Measurements from ENCODE around the gene WIPI1. TPM values are rescaled to one million over a fixed set of nuclear protein-coding genes. Genes with fewer than 3 reads are reported as not detected.

Gene WIPI1
- total and polyA plus RNA-seq, 2 experiments from 2014 or later, result 67.4 to 79.6 TPM

GRCh38 chr17:68482576-68483041, 25.3 kb upstream of the WIPI1 start:
- Histone ChIP-seq H3K36me3 (replicated peaks; ENCODE audit: insufficient read depth, low read depth) (no peaks in the 10 kb centered on the region), H3K4me3 (no peak overlapping the region), H3K27ac (no peak overlapping the region), H3K79me2 (no peaks in the 10 kb centered on the region), H3K4me2 (no peak overlapping the region), H3K9me2 (replicated peaks; ENCODE audit: insufficient read depth) (no peaks in the 10 kb centered on the region), H4K20me1 (ENCODE audit: insufficient read depth, poor library complexity, severe bottlenecking) (no peaks in the 10 kb centered on the region), H3K27me3 (no peaks in the 10 kb centered on the region), H3K9me3 (ENCODE audit: low read depth) (no peaks in the 10 kb centered on the region), H2AFZ (no peak overlapping the region), H3K4me1 (ENCODE audit: insufficient read depth) (no peaks in the 10 kb centered on the region)
- no peak for DNase-seq (ENCODE audit: low spot score)
- 37% methylated on average over 4 of the region's 4 CpGs for WGBS (ENCODE audit: low lambda C conversion rate, missing lambda C conversion rate)
- TF ChIP-seq CTCF (IDR thresholded peaks at IDR 0.05; ENCODE audit: poor library complexity) (no peak), EZH2phosphoT487 (IDR thresholded peaks at IDR 0.05; ENCODE audit: low read depth, severe bottlenecking, unreplicated experiment) (no peak), EZH2 (IDR thresholded peaks at IDR 0.05; ENCODE audit: borderline replicate concordance) (no peak)

GRCh38 chr17:68480885-68481284, 23.6 kb upstream of the WIPI1 start:
- no peaks in the 10 kb centered on the region for H3K36me3 ChIP-seq (replicated peaks; ENCODE audit: insufficient read depth, low read depth)
- H3K9me2 ChIP-seq (replicated peaks; ENCODE audit: insufficient read depth), result no peaks in the 10 kb centered on the region
- H3K79me2 ChIP-seq, result no peaks in the 10 kb centered on the region
- H3K27ac ChIP-seq, result no peak overlapping the region
- H3K9me3 ChIP-seq (ENCODE audit: low read depth), result no peaks in the 10 kb centered on the region
- H3K27me3 ChIP-seq, result no peaks in the 10 kb centered on the region
- H2AFZ ChIP-seq, result no peak overlapping the region
- WGBS (ENCODE audit: low lambda C conversion rate, missing lambda C conversion rate), result 91% methylated on average over 4 of the region's 4 CpGs
- H3K4me3 ChIP-seq, result no peak overlapping the region
- no peak for DNase-seq (ENCODE audit: low spot score)
- no peaks in the 10 kb centered on the region for H4K20me1 ChIP-seq (ENCODE audit: insufficient read depth, poor library complexity, severe bottlenecking)
- TF ChIP-seq EZH2phosphoT487 (IDR thresholded peaks at IDR 0.05; ENCODE audit: low read depth, severe bottlenecking, unreplicated experiment) (no peak), EZH2 (IDR thresholded peaks at IDR 0.05; ENCODE audit: borderline replicate concordance) (no peak), CTCF (IDR thresholded peaks at IDR 0.05; ENCODE audit: poor library complexity) (no peak)
- no peaks in the 10 kb centered on the region for H3K4me1 ChIP-seq (ENCODE audit: insufficient read depth)
- H3K4me2 ChIP-seq, result no peak overlapping the region

- WGBS (ENCODE audit: low lambda C conversion rate, missing lambda C conversion rate), result 93% methylated on average over 1 of the region's 1 CpG
Measured at GRCh38 chr17:68470961-68471360, 13.7 kb upstream of the WIPI1 start.

More at GRCh38 chr17:68470961-68471360, 13.7 kb upstream of the WIPI1 start:
- Histone ChIP-seq H3K79me2 (no peaks in the 10 kb centered on the region), H2AFZ (no peak overlapping the region), H3K9me3 (ENCODE audit: low read depth) (no peaks in the 10 kb centered on the region), H3K36me3 (replicated peaks; ENCODE audit: insufficient read depth, low read depth) (no peaks in the 10 kb centered on the region), H3K4me2 (no peak overlapping the region), H3K4me3 (no peak overlapping the region), H3K27ac (no peak overlapping the region), H3K27me3 (no peaks in the 10 kb centered on the region), H3K4me1 (ENCODE audit: insufficient read depth) (no peaks in the 10 kb centered on the region), H4K20me1 (ENCODE audit: insufficient read depth, poor library complexity, severe bottlenecking) (no peaks in the 10 kb centered on the region), H3K9me2 (replicated peaks; ENCODE audit: insufficient read depth) (no peaks in the 10 kb centered on the region)
- TF ChIP-seq CTCF (IDR thresholded peaks at IDR 0.05; ENCODE audit: poor library complexity), result no peak
- no peak for TF ChIP-seq EZH2 (IDR thresholded peaks at IDR 0.05; ENCODE audit: borderline replicate concordance)
- TF ChIP-seq EZH2phosphoT487 (IDR thresholded peaks at IDR 0.05; ENCODE audit: low read depth, severe bottlenecking, unreplicated experiment), result no peak
- no peak for DNase-seq (ENCODE audit: low spot score)
